Measurements from ENCODE around the gene LOXL4.

Gene LOXL4

DNA sequence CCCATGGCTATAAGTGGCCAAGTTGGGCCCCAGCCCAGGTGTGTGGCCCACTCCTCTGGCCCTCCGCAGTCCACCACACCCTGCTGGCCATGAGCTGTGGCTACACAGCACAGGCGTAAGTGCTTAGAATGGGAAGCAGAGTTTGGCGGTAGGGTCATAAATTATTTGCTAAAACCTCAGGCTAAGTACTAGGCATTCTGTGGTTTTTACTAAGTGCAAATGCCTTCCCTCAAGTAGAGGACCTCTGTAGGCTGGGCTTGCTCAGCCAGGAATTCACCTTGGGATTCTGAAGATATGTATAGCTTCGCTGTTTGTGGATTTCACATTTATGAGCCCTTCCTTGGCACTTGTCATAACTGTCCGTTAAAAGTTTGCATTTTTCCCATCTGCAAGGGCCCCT, 44.8 kb upstream of the LOXL4 start:
- DNase-seq (ENCODE audit: low read depth): peak; percentile 27
- H3K4me3 ChIP-seq (ENCODE audit: low read depth, low read length): no peak overlapping the region
- TF ChIP-seq POLR2A (IDR thresholded peaks at IDR 0.05; ENCODE audit: extremely low read depth, insufficient read length) (no peak), MYC (IDR thresholded peaks at IDR 0.05; ENCODE audit: low read depth, low read length) (no peak)
- TF ChIP-seq, protein P1, sequence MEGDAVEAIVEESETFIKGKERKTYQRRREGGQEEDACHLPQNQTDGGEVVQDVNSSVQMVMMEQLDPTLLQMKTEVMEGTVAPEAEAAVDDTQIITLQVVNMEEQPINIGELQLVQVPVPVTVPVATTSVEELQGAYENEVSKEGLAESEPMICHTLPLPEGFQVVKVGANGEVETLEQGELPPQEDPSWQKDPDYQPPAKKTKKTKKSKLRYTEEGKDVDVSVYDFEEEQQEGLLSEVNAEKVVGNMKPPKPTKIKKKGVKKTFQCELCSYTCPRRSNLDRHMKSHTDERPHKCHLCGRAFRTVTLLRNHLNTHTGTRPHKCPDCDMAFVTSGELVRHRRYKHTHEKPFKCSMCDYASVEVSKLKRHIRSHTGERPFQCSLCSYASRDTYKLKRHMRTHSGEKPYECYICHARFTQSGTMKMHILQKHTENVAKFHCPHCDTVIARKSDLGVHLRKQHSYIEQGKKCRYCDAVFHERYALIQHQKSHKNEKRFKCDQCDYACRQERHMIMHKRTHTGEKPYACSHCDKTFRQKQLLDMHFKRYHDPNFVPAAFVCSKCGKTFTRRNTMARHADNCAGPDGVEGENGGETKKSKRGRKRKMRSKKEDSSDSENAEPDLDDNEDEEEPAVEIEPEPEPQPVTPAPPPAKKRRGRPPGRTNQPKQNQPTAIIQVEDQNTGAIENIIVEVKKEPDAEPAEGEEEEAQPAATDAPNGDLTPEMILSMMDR (IDR thresholded peaks at IDR 0.05; ENCODE audit: low read depth, low read length): no peak
- TF ChIP-seq, protein P2, sequence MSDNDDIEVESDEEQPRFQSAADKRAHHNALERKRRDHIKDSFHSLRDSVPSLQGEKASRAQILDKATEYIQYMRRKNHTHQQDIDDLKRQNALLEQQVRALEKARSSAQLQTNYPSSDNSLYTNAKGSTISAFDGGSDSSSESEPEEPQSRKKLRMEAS (IDR thresholded peaks at IDR 0.05; ENCODE audit: low read depth, low read length): no peak

DNA sequence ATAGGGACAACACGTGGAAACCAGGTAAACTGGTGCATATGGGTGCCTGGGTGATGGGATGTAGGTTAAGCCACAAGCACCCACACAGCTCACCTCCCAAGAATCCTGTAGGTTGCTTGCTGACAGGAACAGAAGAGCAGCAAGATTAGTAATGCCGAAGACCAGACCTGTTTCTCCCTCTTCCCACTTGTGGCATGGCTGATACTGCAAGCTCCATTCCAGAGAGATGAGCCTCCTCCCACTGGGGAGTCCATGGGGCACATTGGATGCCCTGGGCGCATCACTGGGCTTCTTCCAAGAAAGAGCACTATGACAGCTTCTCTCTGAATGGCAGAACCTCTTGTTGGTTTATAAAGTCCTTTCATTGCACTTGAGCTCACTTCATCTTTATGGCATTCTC, 44.4 kb upstream of the LOXL4 start:
- DNase-seq (ENCODE audit: low read depth): no peak
- TF ChIP-seq POLR2A (IDR thresholded peaks at IDR 0.05; ENCODE audit: extremely low read depth, insufficient read length) (no peak), MYC (IDR thresholded peaks at IDR 0.05; ENCODE audit: low read depth, low read length) (no peak)
- TF ChIP-seq, protein P1 (IDR thresholded peaks at IDR 0.05; ENCODE audit: low read depth, low read length): no peak
- TF ChIP-seq, protein P2 (IDR thresholded peaks at IDR 0.05; ENCODE audit: low read depth, low read length): no peak

DNA sequence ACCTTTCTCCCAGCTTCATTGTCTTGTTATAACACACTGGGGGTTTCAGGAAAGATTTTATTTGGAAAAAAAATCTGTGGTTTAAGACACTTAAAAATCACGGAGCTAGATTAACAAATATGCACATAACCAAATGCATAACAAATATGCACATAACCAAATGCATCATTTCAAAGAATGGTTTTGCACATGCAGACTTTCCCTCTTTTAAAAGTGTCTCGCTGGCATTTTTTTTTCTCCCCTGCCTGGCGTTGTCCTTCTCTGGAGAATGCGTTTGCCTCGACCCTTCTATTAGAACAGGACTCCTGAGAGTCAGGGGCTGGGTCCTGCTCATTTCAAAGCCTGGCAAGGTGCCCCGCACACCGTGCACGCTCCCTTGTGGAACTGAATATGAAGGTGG, 42.7 kb upstream of the LOXL4 start:
- H3K4me3 ChIP-seq (ENCODE audit: low read depth, low read length): no peak overlapping the region
- no peak for DNase-seq (ENCODE audit: low read depth)
- TF ChIP-seq, protein P1 (IDR thresholded peaks at IDR 0.05; ENCODE audit: low read depth, low read length): no peak
- TF ChIP-seq, protein P2 (IDR thresholded peaks at IDR 0.05; ENCODE audit: low read depth, low read length): no peak
- no peak for TF ChIP-seq POLR2A (IDR thresholded peaks at IDR 0.05; ENCODE audit: extremely low read depth, insufficient read length)
- no peak for TF ChIP-seq MYC (IDR thresholded peaks at IDR 0.05; ENCODE audit: low read depth, low read length)

More for the DNA sequence above, 44.4 kb upstream of the LOXL4 start:
- H3K4me3 ChIP-seq (ENCODE audit: low read depth, low read length): no peak overlapping the region

DNA sequence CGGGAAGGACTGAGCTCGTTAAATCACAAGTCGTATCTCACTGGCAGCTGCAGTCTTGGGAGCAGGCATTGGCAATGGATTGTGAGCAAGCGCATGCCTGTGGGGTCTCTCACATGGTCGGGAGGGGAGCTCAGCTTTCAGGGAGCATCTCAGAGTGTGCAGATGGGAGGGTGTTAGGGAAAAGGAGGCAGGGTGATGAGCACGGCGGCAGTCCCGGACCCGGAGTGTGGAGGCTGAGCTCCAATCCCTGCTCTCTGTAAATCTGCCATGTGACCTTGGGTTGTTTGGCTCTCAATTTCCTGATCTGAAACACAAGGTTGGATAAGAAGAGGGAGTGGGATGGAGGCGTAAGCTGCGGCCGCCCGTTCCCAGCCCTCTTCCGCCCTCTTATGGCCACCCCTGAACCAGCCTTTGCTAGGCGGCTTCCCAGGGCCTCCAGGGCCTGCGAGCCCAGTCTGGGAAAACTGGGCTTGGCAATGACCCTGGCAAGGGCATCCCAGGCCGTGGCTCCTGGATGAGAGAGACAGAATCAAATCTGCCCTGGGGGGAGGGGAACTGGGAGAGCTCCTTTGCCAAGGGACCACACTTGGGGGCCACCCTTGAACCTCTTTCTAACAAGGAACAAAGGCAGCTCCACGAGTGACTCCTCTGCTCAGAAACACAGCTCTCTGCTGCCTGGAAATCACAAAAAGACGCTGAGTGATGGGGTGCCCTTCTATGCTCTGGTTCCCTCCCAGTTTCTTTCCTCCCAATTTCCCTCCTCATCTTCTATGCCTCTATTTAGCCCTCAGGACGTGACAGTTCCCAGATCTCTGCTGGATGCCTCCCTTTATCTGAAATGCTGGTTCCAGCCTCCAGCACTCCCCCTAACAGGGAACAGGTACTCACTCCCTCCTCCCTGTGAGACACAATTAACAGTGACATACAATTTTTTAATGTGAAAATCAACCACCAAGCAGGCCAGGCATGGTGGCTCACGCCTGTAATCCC, 41.7 kb upstream of the LOXL4 start:
- peak; percentile 68 for DNase-seq (ENCODE audit: low read depth)
- no peak for TF ChIP-seq POLR2A (IDR thresholded peaks at IDR 0.05; ENCODE audit: extremely low read depth, insufficient read length)
- TF ChIP-seq, protein P1 (IDR thresholded peaks at IDR 0.05; ENCODE audit: low read depth, low read length): peak; percentile 50
- no peak overlapping the region for H3K4me3 ChIP-seq (ENCODE audit: low read depth, low read length)

DNA sequence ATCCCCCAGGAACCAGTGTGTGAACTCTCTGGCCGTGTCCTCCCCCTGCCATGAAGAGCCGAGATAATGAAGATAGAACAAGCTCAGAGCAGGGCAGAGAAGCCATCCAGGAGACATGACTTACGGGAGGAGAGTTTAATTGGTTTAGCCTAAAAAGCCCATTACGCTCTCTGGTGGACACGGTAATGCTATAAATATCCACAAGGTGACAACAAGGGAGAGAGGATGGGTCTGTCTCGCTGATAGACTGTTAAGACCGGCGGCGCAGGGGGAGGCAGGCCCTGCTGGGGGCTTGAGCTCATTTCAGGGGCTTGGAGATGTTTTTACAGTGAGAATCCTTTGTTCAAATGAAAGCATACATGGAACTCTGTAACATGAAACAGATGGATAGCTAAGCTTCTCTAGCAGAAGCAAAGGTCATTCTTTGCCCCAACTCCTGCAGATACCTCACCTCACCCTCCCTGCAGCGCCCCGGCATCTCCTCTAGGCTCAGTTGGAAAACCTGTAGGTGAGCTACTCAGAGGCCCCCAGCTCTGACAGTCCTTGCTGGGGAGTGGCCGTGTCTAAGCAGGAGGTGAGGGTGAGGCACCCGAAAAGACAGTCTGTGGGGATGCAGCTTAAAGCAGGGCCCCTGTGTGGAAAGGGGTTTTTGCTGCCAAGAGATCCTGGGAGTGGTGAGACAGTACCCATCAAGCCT, 40.8 kb upstream of the LOXL4 start:
- DNase-seq (ENCODE audit: low read depth): no peak
- TF ChIP-seq, protein P2 (IDR thresholded peaks at IDR 0.05; ENCODE audit: low read depth, low read length): no peak
- TF ChIP-seq, protein P1 (IDR thresholded peaks at IDR 0.05; ENCODE audit: low read depth, low read length): no peak
- no peak for TF ChIP-seq MYC (IDR thresholded peaks at IDR 0.05; ENCODE audit: low read depth, low read length)
- TF ChIP-seq POLR2A (IDR thresholded peaks at IDR 0.05; ENCODE audit: extremely low read depth, insufficient read length): no peak
- no peak overlapping the region for H3K4me3 ChIP-seq (ENCODE audit: low read depth, low read length)

All from NB4 (cell line).